ENCODE measurements around the gene LPCAT2. TPM values are rescaled to one million over a fixed set of nuclear protein-coding genes. Genes with fewer than 3 reads are reported as not detected.

Gene LPCAT2
- total RNA-seq, 1 experiment from 2014 or later, result 7.1 TPM

GRCh38 chr16:55513616-55514015 lies 4.7 kb downstream of the LPCAT2 start:
- ChIA-PET POLR2A (no interaction called here), CTCF (interaction anchor here (0.6 to 3.1 kb wide), 5 partner anchors 12 to 556 kb away, joined by 3 to 11 read pairs (median 5); no protein-coding TSS in a partner anchor)
- TF ChIP-seq ZBTB21 (CRISPR knock-in tag; IDR thresholded peaks at IDR 0.05; ENCODE audit: borderline replicate concordance), result no peak
- no peak for DNase-seq (ENCODE audit: low spot score)
- peaks cover 13% of the 10 kb centered on the region for H3K4me1 Mint-ChIP-seq
- H3K27me3 Mint-ChIP-seq (ENCODE audit: low read depth), result peaks cover 4% of the 10 kb centered on the region
- H3K36me3 Mint-ChIP-seq, result peaks cover 49% of the 10 kb centered on the region
- peaks cover 60% of the 10 kb centered on the region for H3K9me3 Mint-ChIP-seq
- no peak overlapping the region for H3K4me3 Mint-ChIP-seq
- H3K27ac Mint-ChIP-seq, result no peak overlapping the region
- no peak for ATAC-seq

- ATAC-seq (no peak), DNase-seq (ENCODE audit: low spot score) (no peak)
- Mint-ChIP-seq H3K4me1 (peaks cover 4% of the 10 kb centered on the region), H3K4me3 (no peak overlapping the region), H3K36me3 (peaks cover 61% of the 10 kb centered on the region), H3K27me3 (ENCODE audit: low read depth) (no peaks in the 10 kb centered on the region; the same call in 1 of the 2 replicates), H3K9me3 (peaks cover 70% of the 10 kb centered on the region), H3K27ac (no peak overlapping the region)
- no peak for TF ChIP-seq IRF1 (CRISPR knock-in tag; IDR thresholded peaks at IDR 0.05)
- no peak for TF ChIP-seq SMAD3 (CRISPR knock-in tag; IDR thresholded peaks at IDR 0.05; ENCODE audit: borderline replicate concordance)
- no peak for TF ChIP-seq KAT7 (CRISPR knock-in tag; IDR thresholded peaks at IDR 0.05; ENCODE audit: borderline replicate concordance)
- no peak for TF ChIP-seq ATF1 (CRISPR knock-in tag; IDR thresholded peaks at IDR 0.05)
- TF ChIP-seq CTCF (IDR thresholded peaks at IDR 0.05), result no peak
- TF ChIP-seq ELF4 (CRISPR knock-in tag; IDR thresholded peaks at IDR 0.05; ENCODE audit: low read depth), result no peak
- TF ChIP-seq NR2C2 (CRISPR knock-in tag; IDR thresholded peaks at IDR 0.05), result no peak
- TF ChIP-seq MXD4 (CRISPR knock-in tag; IDR thresholded peaks at IDR 0.05; ENCODE audit: borderline replicate concordance), result no peak
- no peak for TF ChIP-seq ZSCAN18 (CRISPR knock-in tag; IDR thresholded peaks at IDR 0.05)
- no peak for TF ChIP-seq EMX1 (CRISPR knock-in tag; IDR thresholded peaks at IDR 0.05)
- TF ChIP-seq ZNF425 (CRISPR knock-in tag; conservative IDR thresholded peaks at IDR 0.05), result no peak
- TF ChIP-seq E2F4 (CRISPR knock-in tag; IDR thresholded peaks at IDR 0.05; ENCODE audit: borderline replicate concordance, low read depth), result no peak
- no peak for TF ChIP-seq CDX4 (CRISPR knock-in tag; IDR thresholded peaks at IDR 0.05; ENCODE audit: borderline replicate concordance)
- no peak for TF ChIP-seq NFE2L1 (CRISPR knock-in tag; IDR thresholded peaks at IDR 0.05)
- TF ChIP-seq ZNF263 (CRISPR knock-in tag; IDR thresholded peaks at IDR 0.05; ENCODE audit: low read depth), result no peak
- no peak for TF ChIP-seq JAZF1 (CRISPR knock-in tag; IDR thresholded peaks at IDR 0.05)
- no peak for TF ChIP-seq HMGA2 (CRISPR knock-in tag; IDR thresholded peaks at IDR 0.05)
- ChIA-PET CTCF (interaction anchor here (1.0 to 3.1 kb wide), 2 partner anchors 14 to 50 kb away, joined by 3 to 11 read pairs; no protein-coding TSS in a partner anchor), POLR2A (no interaction called here)
Measured at GRCh38 chr16:55515111-55515510, 6.2 kb downstream of the LPCAT2 start.
